H9 (cell line): Measurements from ENCODE around the gene KCNMA1. TPM values are rescaled to one million over a fixed set of nuclear protein-coding genes. Genes with fewer than 3 reads are reported as not detected.

Experiments used
- DNase-seq: peaks from one replicate; pipeline ENCODE4 v3.0.0-alpha.2; 2017
- H2AFZ ChIP-seq: one replicate; pipeline ENCODE4 v1.6.1; 2013; ENCODE audit warnings: mild to moderate bottlenecking, low read length, control low read depth, moderate library complexity
- H2AK5ac ChIP-seq: 2 replicates; pipeline ENCODE4 v1.6.1; 2013; ENCODE audit warnings: low read length, control low read depth, mixed read lengths; ENCODE audit not compliant: insufficient read length
- H2BK120ac ChIP-seq: one replicate; pipeline ENCODE4 v1.6.1; 2013; ENCODE audit warnings: low read depth, mild to moderate bottlenecking, low read length, control low read depth, inconsistent platforms; ENCODE audit not compliant: poor library complexity, severe bottlenecking
- H2BK12ac ChIP-seq: 2 replicates; pipeline ENCODE4 v1.6.1; 2013; ENCODE audit warnings: low read length, control low read depth, mixed read lengths, low read depth; ENCODE audit not compliant: insufficient read length
- H2BK15ac ChIP-seq: 2 replicates; pipeline ENCODE4 v1.6.1; 2013; ENCODE audit warnings: low read depth, low read length, control low read depth
- H2BK20ac ChIP-seq: one replicate; pipeline ENCODE4 v1.6.1; 2013; ENCODE audit warnings: low read depth, mild to moderate bottlenecking, low read length, control low read depth, inconsistent platforms; ENCODE audit not compliant: poor library complexity, severe bottlenecking
- H2BK5ac ChIP-seq: 2 replicates; pipeline ENCODE4 v1.6.1; 2013; ENCODE audit warnings: low read length, control low read depth, mixed read lengths; ENCODE audit not compliant: insufficient read length
- H3K14ac ChIP-seq: 2 replicates; pipeline ENCODE4 v1.6.1; 2013; ENCODE audit warnings: low read length, control low read depth; ENCODE audit not compliant: insufficient read depth
- H3K18ac ChIP-seq: 2 replicates; pipeline ENCODE4 v1.6.1; 2013; ENCODE audit warnings: low read depth, mild to moderate bottlenecking, mixed read lengths, low read length, control low read depth; ENCODE audit not compliant: insufficient read length
- H3K23ac ChIP-seq: 2 replicates; pipeline ENCODE4 v1.6.1; 2013; ENCODE audit warnings: low read length, control low read depth, mixed read lengths, low read depth; ENCODE audit not compliant: insufficient read length
- H3K23me2 ChIP-seq: 2 replicates; pipeline ENCODE4 v1.6.1; 2013; ENCODE audit warnings: low read depth, mild to moderate bottlenecking, mixed read lengths, low read length, control low read depth; ENCODE audit not compliant: insufficient read length, poor library complexity, severe bottlenecking
- H3K27ac ChIP-seq: 2 replicates; pipeline ENCODE4 v1.5.1; 2013; ENCODE audit warnings: low read length, control low read depth, mixed read lengths, low read depth; ENCODE audit not compliant: insufficient read length
- H3K27me3 ChIP-seq: 2 replicates; pipeline ENCODE4 v1.6.1; 2013; ENCODE audit warnings: low read length, control low read depth, inconsistent platforms; ENCODE audit not compliant: insufficient read depth
- H3K4ac ChIP-seq: 2 replicates; pipeline ENCODE4 v1.6.1; 2013; ENCODE audit warnings: low read depth, mild to moderate bottlenecking, control low read depth, inconsistent platforms, low read length, moderate library complexity
- H3K4me1 ChIP-seq: 2 replicates; pipeline ENCODE4 v1.6.1; 2013; ENCODE audit warnings: low read length, control low read depth, inconsistent platforms; ENCODE audit not compliant: insufficient read depth
- H3K4me2 ChIP-seq: 2 replicates; pipeline ENCODE4 v1.6.1; 2013; ENCODE audit warnings: low read length, control low read depth, mixed read lengths; ENCODE audit not compliant: insufficient read length, insufficient read depth
- H3K56ac ChIP-seq: 2 replicates; pipeline ENCODE4 v1.6.1; 2013; ENCODE audit warnings: low read depth, mild to moderate bottlenecking, mixed read lengths, low read length, control low read depth; ENCODE audit not compliant: insufficient read length
- H3K79me1 ChIP-seq: 2 replicates; pipeline ENCODE4 v1.6.1; 2013; ENCODE audit warnings: low read depth, mild to moderate bottlenecking, moderate library complexity, low read length, control low read depth, inconsistent platforms; ENCODE audit not compliant: insufficient read depth, poor library complexity, severe bottlenecking
- H3K79me2 ChIP-seq: 2 replicates; pipeline ENCODE4 v1.6.1; 2013; ENCODE audit warnings: low read length, control low read depth, inconsistent platforms; ENCODE audit not compliant: insufficient read depth
- H3K9ac ChIP-seq: 2 replicates; pipeline ENCODE4 v1.6.1; 2013; ENCODE audit warnings: low read length, control low read depth, mixed read lengths; ENCODE audit not compliant: insufficient read length; ENCODE audit errors: extremely low read depth
- H3K9me3 ChIP-seq: one replicate; pipeline ENCODE4 v1.6.1; 2013; ENCODE audit warnings: low read depth, low read length, inconsistent platforms; ENCODE audit not compliant: control insufficient read depth
- H3T11ph ChIP-seq: one replicate; pipeline ENCODE4 v1.6.1; 2013; ENCODE audit warnings: mild to moderate bottlenecking, low read length, control low read depth, inconsistent platforms
- H4K20me1 ChIP-seq: one replicate; pipeline ENCODE4 v1.6.1; 2013; ENCODE audit not compliant: control insufficient read depth, insufficient read length, insufficient read depth
- H4K5ac ChIP-seq: 2 replicates; pipeline ENCODE4 v1.6.1; 2013; ENCODE audit warnings: low read depth, mild to moderate bottlenecking, mixed read lengths, low read length, control low read depth; ENCODE audit not compliant: insufficient read length
- H4K8ac ChIP-seq: replicated peaks from 2 replicates; pipeline ENCODE4 v1.6.1; 2013; ENCODE audit warnings: low read length, control low read depth, mixed read lengths, low read depth; ENCODE audit not compliant: insufficient read length
- H4K91ac ChIP-seq: 2 replicates; pipeline ENCODE4 v1.6.1; 2013; ENCODE audit warnings: low read depth, mild to moderate bottlenecking, moderate library complexity, mixed read lengths, low read length, control low read depth; ENCODE audit not compliant: insufficient read length
- H3K27ac Mint-ChIP-seq, 3 experiments: 2 replicates in 2 of 3; 3 replicates in 1 of 3; pipeline ENCODE4 v1.8.0; 2020 to 2021; ENCODE audit warnings: mixed read lengths in 3 of 3, mild to moderate bottlenecking in 1 of 3, moderate library complexity in 1 of 3
- H3K27me3 Mint-ChIP-seq: 2 replicates; pipeline ENCODE4 v1.8.0; 2021; ENCODE audit warnings: low read depth, mild to moderate bottlenecking, moderate library complexity, mixed read lengths
- H3K36me3 Mint-ChIP-seq, 3 experiments: 2 replicates in 2 of 3; 3 replicates in 1 of 3; pipeline ENCODE4 v1.8.0; 2020 to 2021; ENCODE audit warnings: low read depth in 3 of 3, mixed read lengths in 3 of 3; ENCODE audit not compliant: insufficient read depth in 1 of 3
- H3K4me1 Mint-ChIP-seq, 2 experiments: 2 replicates each; pipeline ENCODE4 v1.8.0; 2020; ENCODE audit warnings: mixed read lengths in 2 of 2
- H3K4me3 Mint-ChIP-seq, 2 experiments: 2 replicates in 1 of 2; 3 replicates in 1 of 2; pipeline ENCODE4 v1.8.0; 2020 to 2021; ENCODE audit warnings: mild to moderate bottlenecking in 2 of 2, mixed read lengths in 2 of 2, moderate library complexity in 1 of 2
- H3K9me3 Mint-ChIP-seq, 2 experiments: 2 replicates in 1 of 2; 3 replicates in 1 of 2; pipeline ENCODE4 v1.8.0; 2020; ENCODE audit warnings: mild to moderate bottlenecking in 2 of 2, mixed read lengths in 2 of 2, moderate library complexity in 1 of 2
- CTCF ChIP-seq: fragments of 200-600 bp; sonication (generic); conservative IDR thresholded peaks from 3 replicates; pipeline ENCODE4 v1.8.0; 2021; ENCODE audit warnings: antibody characterized with exemption, mild to moderate bottlenecking
- WGBS: extraction: QIAGEN DNeasy Blood & Tissue Kit; methylation state at CpG from one replicate; pipeline ENCODE4 v1.1.7; 2013; ENCODE audit warnings: missing lambda C conversion rate, low lambda C conversion rate, mixed read lengths; ENCODE audit not compliant: insufficient read length; ENCODE audit errors: extremely low coverage; 5-methylcytosine and 5-hydroxymethylcytosine counted together
- total RNA-seq: library from RNA; stranded (reverse); gene quantifications from 2 replicates; pipeline ENCODE4 v1.2.1, GENCODE V29; 2021

The KCNMA1 gene
- total RNA-seq, 1 experiment from 2014 or later = 2.0 TPM

- no CpG with 5 or more reads among the region's 3 CpGs for WGBS
- H2BK20ac ChIP-seq = no peak overlapping the region
- Mint-ChIP-seq H3K36me3 (peaks cover 0 to 4% (median 2%) of the 10 kb centered on the region in 3 experiments; a peak in 3 of 7 replicates), H3K4me1 (peaks cover under 1 to 2% of the 10 kb centered on the region in 2 experiments), H3K27me3 (peaks cover 6% of the 10 kb centered on the region; the same call in 1 of the 2 replicates), H3K9me3 (peaks cover 5% of the 10 kb centered on the region in 2 experiments; a peak in 4 of 5 replicates), H3K4me3 (no peak overlapping the region), H3K27ac (no peak overlapping the region; a peak in 1 of 7 replicates)
- no peaks in the 10 kb centered on the region for H3K23me2 ChIP-seq
- H2BK15ac ChIP-seq = no peak overlapping the region
- no peak overlapping the region for H3K4me2 ChIP-seq
- no peaks in the 10 kb centered on the region for H4K20me1 ChIP-seq
- no peak overlapping the region for H3K56ac ChIP-seq
- no peak overlapping the region for H3K14ac ChIP-seq
- no peak overlapping the region for H3K18ac ChIP-seq
- no peaks in the 10 kb centered on the region for H3K79me1 ChIP-seq
- no peak for DNase-seq
- no peak overlapping the region for H2BK120ac ChIP-seq
- H3K27me3 ChIP-seq = no peaks in the 10 kb centered on the region
- H3K23ac ChIP-seq = no peak overlapping the region
- H3K79me2 ChIP-seq = no peaks in the 10 kb centered on the region
- H4K5ac ChIP-seq = no peak overlapping the region
- no peak for TF ChIP-seq CTCF
- no peak overlapping the region for H3T11ph ChIP-seq
- H3K4me1 ChIP-seq = no peaks in the 10 kb centered on the region
- no peak overlapping the region for H3K4ac ChIP-seq
- no peak overlapping the region for H4K91ac ChIP-seq
- H3K9ac ChIP-seq = no peak overlapping the region
- no peaks in the 10 kb centered on the region for H3K9me3 ChIP-seq
- H4K8ac ChIP-seq = no peak overlapping the region
- no peak overlapping the region for H2BK12ac ChIP-seq
- no peak overlapping the region for H2AK5ac ChIP-seq
- H2BK5ac ChIP-seq = no peak overlapping the region
- H2AFZ ChIP-seq = no peak overlapping the region
- H3K27ac ChIP-seq = no peak overlapping the region
These were observed 406.2 kb downstream of the KCNMA1 start for GRCh38 chr10:77231375-77231774.
